SHP77 (cell line): ENCODE results near the gene PPIF.

ENCODE experiments used
- DNase-seq, 2 experiments: peaks; one replicate each; lab custom pipeline; 2025; lab: John Stamatoyannopoulos, UW

The PPIF gene

GRCh38 chr10:79386637-79387465, 39.6 kb downstream of the PPIF start:
- no peak for DNase-seq

GRCh38 chr10:79387466-79387973, 40.3 kb downstream of the PPIF start:
- no peak for DNase-seq

- no peak for DNase-seq
Observed at GRCh38 chr10:79387974-79388850, 40.9 kb downstream of the PPIF start.

- no peak for DNase-seq
Observed at GRCh38 chr10:79390057-79390456, 42.8 kb downstream of the PPIF start.

GRCh38 chr10:79390551-79391229, 43.4 kb downstream of the PPIF start:
- DNase-seq = no peak

GRCh38 chr10:79391231-79392019, 44.2 kb downstream of the PPIF start:
- no peak for DNase-seq

- DNase-seq = no peak
Observed at GRCh38 chr10:79392020-79392398, 44.7 kb downstream of the PPIF start.

- no peak for DNase-seq
Observed at GRCh38 chr10:79392506-79393176, 45.4 kb downstream of the PPIF start.

GRCh38 chr10:79393221-79393923, 46.1 kb downstream of the PPIF start:
- no peak for DNase-seq

GRCh38 chr10:79393924-79394610, 46.8 kb downstream of the PPIF start:
- DNase-seq = no peak

- no peak for DNase-seq
Observed at GRCh38 chr10:79394664-79395063, 47.4 kb downstream of the PPIF start.

GRCh38 chr10:79396520-79396919, 49.3 kb downstream of the PPIF start:
- no peak for DNase-seq

- DNase-seq = no peak
Observed at GRCh38 chr10:79397051-79397450, 49.8 kb downstream of the PPIF start.

- DNase-seq = no peak
Observed at GRCh38 chr10:79397575-79398303, 50.5 kb downstream of the PPIF start.

- DNase-seq = no peak
Observed at GRCh38 chr10:79398642-79399041, 51.4 kb downstream of the PPIF start.

- DNase-seq = no peak
Observed at GRCh38 chr10:79399223-79399831, 52.1 kb downstream of the PPIF start.

- DNase-seq = peak in 1 of 2 experiments; percentile 28
Observed at GRCh38 chr10:79400146-79401004, 53.1 kb downstream of the PPIF start.
